CD14-positive monocyte (primary cell): ENCODE data around the gene CELF5. TPM values are rescaled to one million over a fixed set of nuclear protein-coding genes. Genes with fewer than 3 reads are reported as not detected.

Experiments used
- DNase-seq, 3 donors: peaks; one replicate each; pipeline ENCODE4 v3.0.0-alpha.2; 2011 to 2022
- H2AFZ ChIP-seq: 2 replicates; pipeline ENCODE4 v1.6.0; 2012; ENCODE audit warnings: mild to moderate bottlenecking, low read depth, low read length, inconsistent platforms; ENCODE audit not compliant: insufficient read depth, poor library complexity, severe bottlenecking
- H3K27ac ChIP-seq, 2 donors: 1 replicate in 1 of 2; 2 replicates in 1 of 2; pipeline ENCODE4 v1.5.1; 2012 to 2013; ENCODE audit warnings: low read length in 2 of 2, control low read depth in 1 of 2, inconsistent platforms in 1 of 2, low read depth in 1 of 2, mild to moderate bottlenecking in 1 of 2
- H3K27me3 ChIP-seq, 2 donors: one replicate each; pipeline versions ENCODE4 v1.6.0 to v1.6.1; 2011 to 2013; ENCODE audit warnings: low read length in 2 of 2; ENCODE audit not compliant: control insufficient read depth in 2 of 2, insufficient read depth in 2 of 2
- H3K36me3 ChIP-seq, 2 donors: replicated peaks in 1 of 2; 1 replicate in 1 of 2; 2 replicates in 1 of 2; pipeline versions ENCODE4 v1.5.1 to v1.6.1; 2012 to 2013; ENCODE audit warnings: low read length in 2 of 2, control low read depth in 1 of 2, inconsistent platforms in 1 of 2, mild to moderate bottlenecking in 1 of 2; ENCODE audit not compliant: insufficient read depth in 2 of 2, control insufficient read depth in 1 of 2
- H3K4me1 ChIP-seq, 2 donors: 1 replicate in 1 of 2; 2 replicates in 1 of 2; pipeline versions ENCODE4 v1.5.1 to v1.6.1; 2012 to 2013; ENCODE audit warnings: low read length in 2 of 2, control low read depth in 1 of 2, inconsistent platforms in 1 of 2, mild to moderate bottlenecking in 1 of 2, moderate library complexity in 1 of 2; ENCODE audit not compliant: insufficient read depth in 2 of 2, control insufficient read depth in 1 of 2
- H3K4me2 ChIP-seq: replicated peaks from 2 replicates; pipeline ENCODE3; 2012; ENCODE audit warnings: low read length, moderate library complexity, mild to moderate bottlenecking; ENCODE audit not compliant: poor library complexity, severe bottlenecking; ENCODE audit errors: extremely low read depth
- H3K4me3 ChIP-seq, 3 experiments: fragments of 200-600 bp in 1 of 3; sonication (generic) in 1 of 3; replicated peaks in 1 of 3; 1 replicate in 2 of 3; 2 replicates in 1 of 3; pipeline ENCODE4 v1.5.1; 2011 to 2013; ENCODE audit warnings: low read length in 3 of 3, mild to moderate bottlenecking in 3 of 3, control low read depth in 2 of 3, low read depth in 2 of 3, inconsistent platforms in 1 of 3, moderate library complexity in 1 of 3
- H3K79me2 ChIP-seq: 2 replicates; pipeline ENCODE4 v1.6.0; 2012; ENCODE audit warnings: mild to moderate bottlenecking, control low read depth, inconsistent platforms, low read length, moderate library complexity; ENCODE audit not compliant: insufficient read depth
- H3K9ac ChIP-seq: 2 replicates; pipeline ENCODE4 v1.6.0; 2017; ENCODE audit warnings: low read length, mild to moderate bottlenecking; ENCODE audit not compliant: insufficient read depth, poor library complexity, severe bottlenecking
- H3K9me3 ChIP-seq, 2 donors: replicated peaks in 1 of 2; 1 replicate in 1 of 2; 2 replicates in 1 of 2; pipeline versions ENCODE4 v1.5.1 to v1.6.1; 2012 to 2013; ENCODE audit warnings: low read length in 2 of 2, control low read depth in 1 of 2; ENCODE audit not compliant: control insufficient read depth in 1 of 2, insufficient read depth in 1 of 2
- H4K20me1 ChIP-seq: 2 replicates; pipeline ENCODE4 v1.6.0; 2012; ENCODE audit warnings: mild to moderate bottlenecking, low read length, control low read depth, moderate library complexity; ENCODE audit not compliant: insufficient read depth
- H3K27ac Mint-ChIP-seq, 7 donors: one replicate each; pipeline ENCODE4 v1.8.0; 2020; ENCODE audit warnings: mild to moderate bottlenecking in 7 of 7, mixed read lengths in 7 of 7, moderate library complexity in 6 of 7, inconsistent platforms in 2 of 7
- H3K27me3 Mint-ChIP-seq, 3 donors: one replicate each; pipeline ENCODE4 v1.8.0; 2021 to 2022; ENCODE audit warnings: low read depth in 3 of 3, mild to moderate bottlenecking in 3 of 3, mixed read lengths in 3 of 3, moderate library complexity in 3 of 3, inconsistent platforms in 1 of 3
- H3K36me3 Mint-ChIP-seq, 2 donors: one replicate each; pipeline ENCODE4 v1.8.0; 2020; ENCODE audit warnings: mixed read lengths in 2 of 2, inconsistent platforms in 1 of 2, mild to moderate bottlenecking in 1 of 2
- H3K4me1 Mint-ChIP-seq: one replicate; pipeline ENCODE4 v1.8.0; 2020; ENCODE audit warnings: mild to moderate bottlenecking, mixed read lengths
- H3K4me3 Mint-ChIP-seq, 2 donors: one replicate each; pipeline ENCODE4 v1.8.0; 2020; ENCODE audit warnings: mild to moderate bottlenecking in 2 of 2, mixed read lengths in 2 of 2, moderate library complexity in 1 of 2
- H3K9me3 Mint-ChIP-seq, 7 donors: one replicate each; pipeline ENCODE4 v1.8.0; 2020 to 2022; ENCODE audit warnings: mixed read lengths in 7 of 7, mild to moderate bottlenecking in 6 of 7, moderate library complexity in 6 of 7, inconsistent platforms in 2 of 7
- CTCF ChIP-seq: fragments of 200-600 bp; IDR thresholded peaks from one replicate; pipeline ENCODE4 v1.8.0; 2022; ENCODE audit warnings: antibody characterized with exemption, mild to moderate bottlenecking
- WGBS: methylation state at CpG from one replicate; pipeline ENCODE4 v1.1.5; 2013; ENCODE audit warnings: missing lambda C conversion rate; ENCODE audit not compliant: insufficient coverage; 5-methylcytosine and 5-hydroxymethylcytosine counted together
- intact Hi-C, 2 donors: fragments of 100-400 bp; cut with micrococcal nuclease; formaldehyde crosslinking; loops; one replicate each; pipeline versions ENCODE4 v1.15.0 to v1.15.1; 2023
- polyA plus RNA-seq, 3 donors: library from polyadenylated mRNA; depleted of rRNA in 1 of 3; unstranded in 2 of 3; stranded (reverse) in 1 of 3; fragments of 300-500 nt in 2 of 3; fragments of >200 nt in 1 of 3; fragmentation: Illumina TruSeq in 2 of 3; gene quantifications; 1 replicate in 2 of 3; 2 replicates in 1 of 3; pipeline ENCODE4 v1.2.3, GENCODE V29; 2012 to 2021

The CELF5 gene
- polyA plus RNA-seq, 3 donors, result not detected

- no peaks in the 10 kb centered on the region for H3K27me3 ChIP-seq
- no peak for DNase-seq
- Mint-ChIP-seq H3K27ac (no peak overlapping the region), H3K4me1 (peaks cover 9% of the 10 kb centered on the region), H3K36me3 (no peaks in the 10 kb centered on the region), H3K27me3 (peaks cover 3 to 8% (median 4%) of the 10 kb centered on the region in 3 donors), H3K4me3 (no peak overlapping the region), H3K9me3 (peaks cover 0 to 19% (median 6%) of the 10 kb centered on the region in 7 donors)
- H3K9ac ChIP-seq, result no peak overlapping the region
- no peaks in the 10 kb centered on the region for H3K79me2 ChIP-seq
- peaks cover 0 to 9% of the 10 kb centered on the region in 2 donors for H3K9me3 ChIP-seq
- no peak overlapping the region for H3K27ac ChIP-seq
- H2AFZ ChIP-seq, result no peak overlapping the region
- no peak overlapping the region for H3K4me2 ChIP-seq
- intact Hi-C loops, result no loop called here
- no peak overlapping the region for H3K4me3 ChIP-seq
- H4K20me1 ChIP-seq, result no peaks in the 10 kb centered on the region
- H3K36me3 ChIP-seq, result no peaks in the 10 kb centered on the region
- peaks cover 7 to 8% of the 10 kb centered on the region in 2 donors for H3K4me1 ChIP-seq
- 92% methylated on average over 9 of the region's 15 CpGs for WGBS
- no peak for TF ChIP-seq CTCF
These were observed 111.2 kb downstream of the CELF5 start for GRCh38 chr19:3335431-3336350.

GRCh38 chr19:3336351-3336679 is 111.9 kb downstream of the CELF5 start:
- intact Hi-C loops, result no loop called here
- no peak for TF ChIP-seq CTCF
- 34% methylated on average over 3 of the region's 5 CpGs for WGBS
- Histone ChIP-seq H3K4me1 (peaks cover 7 to 8% of the 10 kb centered on the region in 2 donors), H4K20me1 (no peaks in the 10 kb centered on the region), H3K79me2 (no peaks in the 10 kb centered on the region), H3K36me3 (no peaks in the 10 kb centered on the region), H2AFZ (no peak overlapping the region), H3K4me3 (no peak overlapping the region), H3K4me2 (no peak overlapping the region), H3K27ac (no peak overlapping the region), H3K9ac (no peak overlapping the region), H3K27me3 (no peaks in the 10 kb centered on the region), H3K9me3 (peaks cover 0 to 9% of the 10 kb centered on the region in 2 donors)
- H3K9me3 Mint-ChIP-seq, result peaks cover 0 to 17% (median 6%) of the 10 kb centered on the region in 7 donors
- peaks cover 0 to 8% (median 4%) of the 10 kb centered on the region in 3 donors for H3K27me3 Mint-ChIP-seq
- H3K27ac Mint-ChIP-seq, result no peak overlapping the region
- H3K4me1 Mint-ChIP-seq, result peaks cover 9% of the 10 kb centered on the region
- no peak for DNase-seq
- no peaks in the 10 kb centered on the region for H3K36me3 Mint-ChIP-seq
- H3K4me3 Mint-ChIP-seq, result no peak overlapping the region
